GM18951 (cell line): ENCODE data around the gene ADARB1.

ENCODE experiments used
- POLR2A ChIP-seq: IDR thresholded peaks from 4 replicates; pipeline ENCODE4 v1.6.1; 2011; ENCODE audit warnings: mild to moderate bottlenecking; ENCODE audit not compliant: insufficient read length, insufficient read depth; ENCODE audit errors: extremely low read depth
- in situ Hi-C: fragments of 300-500 bp; cut with MboI; formaldehyde crosslinking; loops from one replicate; pipeline ENCODE4 v1.12.0; 2022; ENCODE audit warnings: low sequenced_read_pairs, mixed read lengths, inconsistent platforms; ENCODE audit not compliant: unreplicated experiment

ADARB1 gene

DNA sequence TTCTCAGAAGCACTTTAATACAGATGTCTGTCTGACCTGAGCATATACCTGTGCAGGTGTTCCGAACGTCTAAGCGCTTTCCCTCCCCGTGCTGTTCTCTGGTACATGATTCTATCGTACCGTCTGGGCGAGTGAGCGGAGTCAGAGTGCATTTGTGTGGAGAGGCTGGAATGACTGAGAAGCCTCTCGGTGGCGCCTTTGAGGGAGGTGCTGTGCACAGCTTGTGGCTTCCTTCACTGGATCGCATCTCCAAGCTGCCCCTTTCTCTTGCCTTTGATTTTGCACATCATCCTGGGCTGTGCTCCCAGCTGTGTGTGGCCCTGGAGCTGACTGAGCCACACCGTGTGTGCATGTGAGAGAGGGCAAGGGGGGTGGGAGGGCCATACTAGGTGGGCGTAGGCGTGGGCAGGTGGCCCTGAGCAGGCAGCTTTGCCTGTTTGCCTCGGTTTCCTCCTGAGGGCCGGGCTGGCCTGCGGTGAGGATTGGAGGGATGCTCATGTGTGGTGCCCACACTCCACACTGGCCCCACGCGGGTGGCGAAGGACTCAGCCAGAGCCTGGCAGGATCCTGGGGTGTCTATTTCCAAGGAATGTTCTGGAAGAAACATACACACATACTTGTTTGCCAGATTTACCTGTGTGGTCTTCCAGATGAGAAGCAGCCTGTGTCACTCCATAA is 105.3 kb downstream of the ADARB1 start:
- TF ChIP-seq POLR2A, result no peak

DNA sequence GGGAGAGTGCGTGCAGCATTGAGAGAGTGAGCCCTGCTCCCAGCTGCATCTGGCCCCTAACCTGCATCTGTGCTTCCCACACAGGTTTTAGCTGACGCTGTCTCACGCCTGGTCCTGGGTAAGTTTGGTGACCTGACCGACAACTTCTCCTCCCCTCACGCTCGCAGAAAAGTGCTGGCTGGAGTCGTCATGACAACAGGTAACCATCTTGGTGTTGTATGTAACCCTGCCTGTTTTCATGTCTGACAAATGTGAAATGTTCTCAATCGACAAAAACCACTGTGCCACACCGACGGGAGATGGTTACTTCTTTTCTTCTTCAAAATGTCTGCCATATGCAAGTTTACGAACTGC is 105.8 kb downstream of the ADARB1 start:
- no peak for TF ChIP-seq POLR2A
- in situ Hi-C loops, result no loop called here

More for the DNA sequence above, 105.3 kb downstream of the ADARB1 start:
- in situ Hi-C loops, result no loop called here

DNA sequence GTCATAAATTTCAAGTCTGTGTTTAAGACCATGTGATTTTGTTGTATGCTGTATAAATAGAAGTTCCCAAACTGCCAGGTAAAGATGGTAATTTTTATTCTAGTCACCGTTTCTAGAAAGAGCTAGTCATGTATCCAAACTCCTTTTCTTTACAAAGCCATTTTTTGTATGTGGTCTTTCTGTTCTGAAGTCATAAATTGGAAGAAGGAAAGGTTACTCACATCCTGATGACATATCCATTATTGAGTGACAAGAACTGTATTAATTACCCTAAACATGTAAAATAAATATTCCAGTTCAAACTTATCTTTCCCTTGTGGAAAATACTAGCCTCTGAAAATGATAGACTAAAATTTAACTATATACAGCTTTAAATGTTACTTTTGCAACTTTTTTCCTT is 108.6 kb downstream of the ADARB1 start:
- TF ChIP-seq POLR2A, result no peak
- in situ Hi-C loops, result no loop called here

DNA sequence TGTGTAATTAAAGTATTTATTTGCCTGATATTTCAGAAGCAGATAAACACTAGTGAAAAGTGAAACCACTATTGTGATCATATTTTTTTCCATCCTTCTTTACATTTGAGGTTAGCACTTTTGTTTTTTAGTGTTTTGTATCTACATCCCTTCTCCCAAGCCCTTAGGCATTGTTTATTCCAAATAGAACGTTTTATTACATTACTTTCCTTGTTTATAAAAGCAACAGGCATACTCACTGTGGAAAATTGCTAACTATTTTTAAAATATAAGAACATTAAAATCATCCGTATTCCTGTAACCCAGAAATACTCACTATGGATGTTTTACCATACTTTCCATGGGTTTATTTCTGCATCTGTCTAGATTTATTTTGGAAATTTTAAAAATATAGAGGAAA is 109.5 kb downstream of the ADARB1 start:
- in situ Hi-C loops, result no loop called here

DNA sequence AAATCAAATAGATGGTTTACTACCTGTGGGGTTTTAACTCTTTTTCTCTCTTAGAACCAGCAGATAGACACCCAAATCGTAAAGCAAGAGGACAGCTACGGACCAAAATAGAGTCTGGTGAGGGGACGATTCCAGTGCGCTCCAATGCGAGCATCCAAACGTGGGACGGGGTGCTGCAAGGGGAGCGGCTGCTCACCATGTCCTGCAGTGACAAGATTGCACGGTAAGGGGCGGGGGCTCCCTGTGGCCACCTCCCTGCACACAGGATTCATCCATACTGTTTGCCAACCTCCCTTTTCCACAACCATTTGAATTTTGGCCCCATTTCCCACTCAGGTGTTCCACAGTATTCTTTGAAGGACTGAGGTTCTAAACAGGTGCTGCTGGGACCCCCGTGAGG is 110.5 kb downstream of the ADARB1 start:
- in situ Hi-C loops, result no loop called here
- no peak for TF ChIP-seq POLR2A

More for the DNA sequence above, 109.5 kb downstream of the ADARB1 start:
- no peak for TF ChIP-seq POLR2A

DNA sequence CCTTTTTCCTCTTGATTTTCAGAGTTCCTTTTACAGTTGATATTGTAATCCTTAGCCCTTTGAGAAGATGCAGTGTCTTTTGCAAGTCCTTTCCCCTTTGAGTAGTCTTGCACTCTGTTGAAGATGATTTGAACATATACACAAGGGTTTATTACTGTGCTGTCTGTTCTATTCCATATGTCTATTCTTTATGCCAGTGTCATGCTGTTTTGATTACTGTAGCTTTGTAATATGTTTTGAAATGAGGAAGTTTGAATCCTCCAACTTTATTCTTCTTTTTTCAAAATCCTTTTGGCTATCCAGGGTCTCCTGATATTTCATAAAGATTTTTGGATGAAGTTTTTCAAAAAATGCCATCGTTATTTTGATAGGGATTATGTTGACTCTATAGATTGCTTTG is 112.3 kb downstream of the ADARB1 start:
- TF ChIP-seq POLR2A, result no peak
- in situ Hi-C loops, result no loop called here

DNA sequence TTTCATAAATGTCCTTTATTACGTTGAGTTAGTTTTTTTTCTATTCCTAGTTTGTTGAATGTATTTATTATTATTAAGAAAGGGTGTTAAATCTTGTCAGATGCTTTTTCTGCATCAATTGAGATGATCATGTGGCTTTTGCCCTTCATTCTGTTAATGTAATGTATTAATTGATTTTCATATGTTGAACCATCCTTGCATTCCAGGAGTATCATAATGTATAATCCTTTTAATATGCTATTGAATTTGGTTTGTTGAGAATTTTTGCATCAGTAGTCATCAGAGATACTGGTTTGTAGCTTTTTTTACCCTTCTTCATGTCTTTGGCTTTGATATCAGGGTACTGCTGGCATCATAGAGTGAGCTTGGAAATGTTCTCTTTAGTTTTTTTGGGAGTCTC is 113.3 kb downstream of the ADARB1 start:
- TF ChIP-seq POLR2A, result no peak
- in situ Hi-C loops, result no loop called here

DNA sequence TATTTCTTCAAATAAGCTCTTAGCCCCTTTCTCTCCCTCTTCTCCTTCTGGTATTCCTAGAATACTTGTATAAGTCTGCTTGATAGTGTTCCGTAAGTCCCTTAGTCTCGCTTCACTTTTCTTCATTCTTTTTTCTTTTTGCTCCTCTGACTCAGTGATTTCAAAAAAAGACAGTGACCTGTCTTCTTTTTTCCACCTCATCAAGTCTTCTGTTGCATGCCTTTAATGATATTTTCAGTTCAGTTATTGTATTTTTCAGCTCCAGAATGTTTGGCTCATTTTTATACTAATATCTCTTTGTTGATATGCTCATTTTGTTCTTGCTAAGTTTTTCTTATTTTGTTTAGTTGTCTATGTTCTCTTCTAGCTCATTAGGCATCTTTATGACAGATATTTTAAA is 115.6 kb downstream of the ADARB1 start:
- no peak for TF ChIP-seq POLR2A
- in situ Hi-C loops, result no loop called here

DNA sequence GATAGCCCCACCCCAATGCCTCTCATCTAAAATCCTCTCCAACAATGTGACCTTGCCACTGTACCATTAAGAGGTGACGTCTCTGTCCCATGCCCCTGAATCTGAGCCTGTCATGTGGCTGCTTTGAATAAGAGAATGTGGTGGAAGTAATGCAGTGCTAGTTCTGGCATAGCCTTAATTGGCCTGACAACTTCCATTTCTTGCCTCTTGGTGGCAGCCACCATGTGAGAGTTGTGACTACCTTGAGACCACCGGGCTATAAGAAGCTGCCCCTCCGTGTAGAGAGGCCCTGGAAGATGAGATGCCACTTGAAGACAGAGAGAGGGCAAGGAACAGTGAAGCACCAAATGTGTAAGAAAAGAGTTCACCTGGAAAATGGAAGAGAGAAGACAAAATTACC is 118.0 kb downstream of the ADARB1 start:
- in situ Hi-C loops, result no loop called here
- TF ChIP-seq POLR2A, result no peak

DNA sequence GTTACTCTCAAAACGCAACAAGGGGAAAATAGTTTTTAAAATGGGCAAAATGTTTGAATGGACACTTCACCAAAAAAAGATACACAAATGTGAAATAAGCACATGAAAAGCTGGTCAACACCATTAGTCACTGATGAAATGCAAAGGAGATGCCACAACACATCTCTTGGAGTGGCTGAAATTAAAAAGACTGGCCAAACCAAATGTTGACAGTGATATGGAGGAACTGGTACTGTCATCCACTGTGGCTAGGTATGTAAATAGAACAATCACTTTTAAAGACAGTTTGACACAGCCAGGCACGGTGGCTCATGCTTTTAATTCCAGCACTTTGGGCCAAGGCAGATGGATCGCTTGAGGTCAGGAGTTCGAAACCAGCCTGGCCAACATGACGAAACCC is 122.2 kb downstream of the ADARB1 start:
- in situ Hi-C loops, result no loop called here
- no peak for TF ChIP-seq POLR2A

DNA sequence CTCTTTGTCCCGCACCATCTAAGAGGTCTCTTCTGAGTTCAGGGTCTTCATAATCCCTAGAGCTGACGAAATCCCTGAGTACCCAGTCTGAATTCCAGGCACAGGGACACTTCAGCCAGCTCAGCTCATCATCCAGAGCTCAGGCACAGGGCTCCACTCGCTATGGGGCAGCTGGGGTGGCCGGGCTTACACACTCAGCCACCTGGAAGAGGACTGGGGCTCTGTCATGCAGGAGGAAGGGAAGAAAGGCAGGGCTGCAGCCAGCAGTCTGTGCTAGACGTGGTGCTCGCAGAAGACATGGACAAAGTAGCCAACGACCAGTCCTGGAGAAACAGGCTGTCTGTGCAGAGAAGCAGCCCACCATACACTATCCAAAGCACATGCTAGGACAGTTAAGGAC is 124.8 kb downstream of the ADARB1 start:
- no peak for TF ChIP-seq POLR2A

DNA sequence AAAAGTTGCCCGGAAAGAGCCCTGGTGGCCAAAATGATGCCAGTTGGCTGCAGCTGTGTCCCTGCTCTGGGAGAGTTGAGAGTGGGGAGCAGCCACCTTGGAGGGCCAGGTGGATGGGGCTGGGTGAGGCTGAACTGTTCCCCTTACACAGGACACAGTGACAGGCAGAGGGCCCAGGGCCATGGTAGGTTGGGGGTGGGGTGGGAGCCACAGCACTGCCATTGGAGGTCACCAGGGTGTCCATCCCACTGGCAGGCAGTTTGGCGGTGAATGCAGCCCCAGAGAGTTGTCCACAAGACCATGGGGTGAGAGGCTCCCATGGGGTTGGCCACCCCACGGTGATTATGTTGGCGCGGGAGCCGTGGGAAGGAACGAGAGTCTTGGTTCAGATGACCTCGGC is 125.7 kb downstream of the ADARB1 start:
- TF ChIP-seq POLR2A, result no peak
- in situ Hi-C loops, result no loop called here

More for the DNA sequence above, 124.8 kb downstream of the ADARB1 start:
- in situ Hi-C loops, result no loop called here

DNA sequence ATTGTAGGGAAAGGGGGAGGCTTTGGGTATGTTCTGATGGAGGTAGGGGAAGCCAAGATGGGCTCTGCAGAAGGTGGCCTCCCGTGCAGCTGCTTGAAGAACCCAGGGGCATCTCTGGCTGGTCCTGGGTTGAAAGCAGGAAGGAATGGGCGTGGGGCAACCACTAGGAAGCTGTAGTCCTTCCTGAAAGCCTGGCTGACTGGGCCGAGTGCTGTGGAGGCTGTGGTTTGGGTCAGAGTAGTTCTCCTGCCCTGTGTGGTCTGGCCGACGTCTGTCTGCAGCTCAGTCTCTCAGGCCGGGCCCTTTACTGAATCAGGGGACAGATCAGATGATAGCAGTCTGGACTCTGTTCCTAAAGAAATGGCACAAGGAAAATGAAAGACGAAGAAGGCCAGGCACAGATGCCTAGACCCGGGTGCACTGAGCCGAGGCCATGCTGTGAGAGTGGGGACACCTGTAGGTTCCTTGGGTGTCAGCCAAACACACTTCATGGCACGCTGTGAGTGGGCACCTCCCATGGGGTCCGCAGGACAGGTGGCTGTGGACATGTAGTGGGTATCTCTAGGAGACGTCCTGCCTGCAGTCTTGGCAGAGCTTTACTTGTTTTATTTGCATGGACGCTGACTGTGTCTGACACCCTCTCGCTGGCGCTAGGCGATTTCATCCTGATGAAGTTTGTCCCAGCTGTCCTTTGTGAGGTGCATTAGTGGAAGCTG is 126.4 kb downstream of the ADARB1 start:
- no peak for TF ChIP-seq POLR2A
- in situ Hi-C loops, result no loop called here

DNA sequence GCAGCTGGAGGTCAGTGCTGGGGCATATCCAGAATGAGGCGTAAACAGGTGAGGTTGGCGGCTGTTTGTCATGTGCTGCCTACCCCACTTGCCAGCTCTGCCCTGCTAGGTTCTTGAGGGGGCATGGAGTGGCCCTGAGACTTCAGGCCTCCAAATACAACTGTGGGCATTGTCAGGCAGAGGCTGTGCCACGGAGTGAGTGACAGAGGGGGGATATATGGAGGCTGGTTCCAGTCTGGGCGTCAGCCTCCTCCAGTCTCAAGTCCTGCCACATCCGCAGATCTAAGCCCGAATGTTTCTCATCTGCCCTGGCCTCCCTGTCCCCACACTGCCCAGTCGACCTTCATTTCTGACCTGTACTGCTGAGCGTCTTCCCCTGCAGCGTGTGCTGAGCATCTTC is 128.0 kb downstream of the ADARB1 start:
- no peak for TF ChIP-seq POLR2A
- in situ Hi-C loops, result no loop called here
